Tongue (tissue), 2 donors: ENCODE results near the gene ORM2. TPM values are rescaled to one million over a fixed set of nuclear protein-coding genes. Genes with fewer than 3 reads are reported as not detected.
"Not testable (repeated sequence)": the region's sequence is repeated elsewhere in the genome, so short reads cannot be mapped to it uniquely, and the experiment has no call there.

ENCODE experiments used
- DNase-seq: peaks from one replicate; pipeline ENCODE4 v3.0.0-alpha.2; 2015
- total RNA-seq: library from RNA; depleted of rRNA; stranded (reverse); fragments of >200 nt; gene quantifications from one replicate; pipeline ENCODE4 v1.2.3, GENCODE V29; 2014

Gene ORM2
- total RNA-seq, 1 donor from 2014 or later, result not detected

GRCh38 chr9:114332474-114333040, 2.9 kb downstream of the ORM2 start:
- not testable (repeated sequence) for DNase-seq

- not testable (repeated sequence) for DNase-seq
These were observed 4.0 kb downstream of the ORM2 start for GRCh38 chr9:114333718-114334117.

- no peak for DNase-seq
These were observed 4.8 kb downstream of the ORM2 start for GRCh38 chr9:114334490-114334889.

GRCh38 chr9:114335745-114336144, 6.1 kb downstream of the ORM2 start:
- DNase-seq, result no peak

GRCh38 chr9:114336157-114336556, 6.5 kb downstream of the ORM2 start:
- no peak for DNase-seq

GRCh38 chr9:114336699-114337395, 7.2 kb downstream of the ORM2 start:
- no peak for DNase-seq

GRCh38 chr9:114338187-114338586, 8.5 kb downstream of the ORM2 start:
- DNase-seq, result no peak

GRCh38 chr9:114339130-114339908, 9.7 kb downstream of the ORM2 start:
- DNase-seq, result peak; percentile 39

- DNase-seq, result no peak
These were observed 11.6 kb downstream of the ORM2 start for GRCh38 chr9:114341152-114341830.

- no peak for DNase-seq
These were observed 12.3 kb downstream of the ORM2 start for GRCh38 chr9:114341991-114342390.

GRCh38 chr9:114342755-114343440, 13.2 kb downstream of the ORM2 start:
- no peak for DNase-seq

- no peak for DNase-seq
These were observed 14.0 kb downstream of the ORM2 start for GRCh38 chr9:114343471-114344187.

GRCh38 chr9:114344188-114344566, 14.5 kb downstream of the ORM2 start:
- DNase-seq, result no peak

GRCh38 chr9:114344692-114345091, 15.0 kb downstream of the ORM2 start:
- no peak for DNase-seq

- DNase-seq, result no peak
These were observed 15.9 kb downstream of the ORM2 start for GRCh38 chr9:114345493-114346065.

GRCh38 chr9:114346146-114346545, 16.5 kb downstream of the ORM2 start:
- no peak for DNase-seq

GRCh38 chr9:114347675-114348074, 18.0 kb downstream of the ORM2 start:
- no peak for DNase-seq

GRCh38 chr9:114348261-114348905, 18.7 kb downstream of the ORM2 start:
- DNase-seq, result no peak

- no peak for DNase-seq
These were observed 19.3 kb downstream of the ORM2 start for GRCh38 chr9:114348906-114349482.
